ENCODE data around the gene KLHL25.

GRCh38 chr15:85760531-85761371, 34.0 kb downstream of the KLHL25 start:
- TF ChIP-seq FOXA1 (IDR thresholded peaks at IDR 0.05) (no peak), CTCF (IDR thresholded peaks at IDR 0.05; ENCODE audit: low read depth, low read length, missing input control) (peak; percentile 7), TAF1 (conservative IDR thresholded peaks at IDR 0.05) (no peak), ATF3 (IDR thresholded peaks at IDR 0.05) (no peak), MAX (IDR thresholded peaks at IDR 0.05) (no peak), EGR1 (IDR thresholded peaks at IDR 0.05; ENCODE audit: low read depth in 2 of 2) (no peak), RAD21 (IDR thresholded peaks at IDR 0.05) (peak; percentile 50 to 58)
